Raji (cell line): ENCODE measurements around the gene PCDHGB6.
"Not testable (repeated sequence)": the region's sequence is repeated elsewhere in the genome, so short reads cannot be mapped to it uniquely, and the experiment has no call there.

ENCODE experiments used
- POLR2A ChIP-seq: IDR thresholded peaks from 2 replicates; pipeline ENCODE4 v1.6.1; 2011; ENCODE audit warnings: low read depth, low read length, control low read depth; ENCODE audit not compliant: insufficient read depth

Gene PCDHGB6

GRCh38 chr5:141383345-141383744, 24.5 kb upstream of the PCDHGB6 start:
- no peak for TF ChIP-seq POLR2A

GRCh38 chr5:141384471-141385267, 23.2 kb upstream of the PCDHGB6 start:
- TF ChIP-seq POLR2A: no peak

DNA sequence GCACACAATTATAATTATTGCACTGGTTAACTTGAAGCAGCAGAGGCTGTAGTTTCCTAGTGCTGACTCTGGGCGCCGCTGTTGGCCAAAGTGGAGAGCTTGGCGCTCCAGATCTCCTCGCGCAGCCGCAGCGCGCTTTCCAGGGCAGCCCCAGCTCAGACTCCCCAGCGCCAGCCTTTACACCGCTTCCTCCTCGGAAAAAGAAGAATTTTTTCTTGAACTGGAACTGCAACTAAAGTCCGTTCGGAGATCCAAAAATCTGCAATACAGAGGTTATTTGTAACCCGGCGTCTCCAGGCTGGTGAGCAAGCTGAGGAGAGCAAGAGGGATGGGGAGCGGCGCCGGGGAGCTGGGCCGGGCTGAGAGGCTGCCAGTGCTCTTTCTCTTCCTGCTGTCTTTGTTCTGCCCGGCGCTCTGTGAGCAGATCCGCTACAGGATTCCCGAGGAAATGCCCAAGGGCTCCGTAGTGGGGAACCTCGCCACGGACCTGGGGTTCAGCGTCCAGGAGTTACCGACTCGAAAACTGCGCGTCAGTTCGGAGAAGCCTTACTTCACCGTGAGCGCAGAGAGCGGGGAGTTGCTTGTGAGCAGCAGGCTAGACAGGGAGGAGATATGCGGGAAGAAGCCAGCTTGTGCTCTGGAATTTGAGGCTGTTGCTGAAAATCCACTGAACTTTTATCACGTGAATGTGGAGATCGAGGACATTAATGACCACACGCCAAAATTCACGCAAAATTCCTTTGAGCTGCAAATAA, 20.1 kb upstream of the PCDHGB6 start, which contains the start of gene PCDHGB4:
TSS of gene PCDHGB4 (plus strand) at position 142 of the 755 bp plus-strand sequence. CDS start at position 329, 187 bp downstream.
- not testable (repeated sequence) for TF ChIP-seq POLR2A

GRCh38 chr5:141388661-141389060, 19.2 kb upstream of the PCDHGB6 start:
- TF ChIP-seq POLR2A: no peak

- no peak for TF ChIP-seq POLR2A
Measured at GRCh38 chr5:141389153-141390042, 18.4 kb upstream of the PCDHGB6 start.

- TF ChIP-seq POLR2A: no peak
Measured at GRCh38 chr5:141392429-141393198, 15.2 kb upstream of the PCDHGB6 start, which contains the start of gene PCDHGA8. Gene PCDHGA8 (plus strand): TSS chr5:141392633. CDS start chr5:141392814, 181 bp downstream.

GRCh38 chr5:141393267-141393666, 14.6 kb upstream of the PCDHGB6 start:
- no peak for TF ChIP-seq POLR2A

- TF ChIP-seq POLR2A: not testable (repeated sequence)
Measured at GRCh38 chr5:141397756-141398551, 9.9 kb upstream of the PCDHGB6 start, which contains the start of gene PCDHGB5. Gene PCDHGB5 (plus strand): TSS chr5:141397947. CDS start chr5:141398128, 181 bp downstream.

GRCh38 chr5:141398608-141399007, 9.2 kb upstream of the PCDHGB6 start:
- no peak for TF ChIP-seq POLR2A

GRCh38 chr5:141399555-141400258, 8.1 kb upstream of the PCDHGB6 start:
- no peak for TF ChIP-seq POLR2A

- no peak for TF ChIP-seq POLR2A
Measured at GRCh38 chr5:141402553-141403243, 5.1 kb upstream of the PCDHGB6 start, which contains the start of gene PCDHGA9. Gene PCDHGA9 (plus strand): TSS chr5:141402778. CDS start chr5:141402953, 175 bp downstream.

GRCh38 chr5:141403387-141403786, 4.4 kb upstream of the PCDHGB6 start:
- TF ChIP-seq POLR2A: no peak
